ENCODE measurements around the gene MSX1. TPM values are rescaled to one million over a fixed set of nuclear protein-coding genes. Genes with fewer than 3 reads are reported as not detected.

MSX1 gene
- total RNA-seq, 1 experiment from 2014 or later = 1.6 TPM

DNA sequence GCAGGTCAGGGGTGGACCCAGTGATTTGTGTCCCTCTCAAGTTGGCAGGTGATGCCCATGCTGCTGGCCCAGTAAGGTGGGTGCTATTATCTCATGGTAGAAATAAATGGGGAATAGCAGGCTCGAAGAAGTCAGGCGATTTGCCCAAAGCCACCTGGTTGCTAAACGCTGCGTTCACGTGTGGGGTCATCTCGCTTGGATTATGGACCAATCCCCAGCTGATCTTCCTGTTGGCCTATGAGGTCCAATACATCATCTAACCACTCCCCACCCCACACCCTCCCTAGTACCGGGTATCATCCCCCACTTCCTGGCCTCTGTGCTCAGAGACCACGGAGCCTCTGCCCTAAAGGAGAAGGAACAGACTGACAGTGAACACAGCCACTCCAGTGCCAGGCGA lies 18.3 kb upstream of the MSX1 start:
- no peak overlapping the region for H3K4me3 Mint-ChIP-seq (ENCODE audit: low read depth, unreplicated experiment)
- no peak overlapping the region for H3K27ac Mint-ChIP-seq (ENCODE audit: unreplicated experiment)
- H3K36me3 Mint-ChIP-seq (ENCODE audit: insufficient read depth, unreplicated experiment) = no peaks in the 10 kb centered on the region
- intact Hi-C loops (cut with micrococcal nuclease; ENCODE audit: unreplicated experiment) = no loop called here
- no peak for DNase-seq
- peaks cover under 1% of the 10 kb centered on the region for H3K9me3 Mint-ChIP-seq (ENCODE audit: low read depth, unreplicated experiment)
- TF ChIP-seq, protein P1, sequence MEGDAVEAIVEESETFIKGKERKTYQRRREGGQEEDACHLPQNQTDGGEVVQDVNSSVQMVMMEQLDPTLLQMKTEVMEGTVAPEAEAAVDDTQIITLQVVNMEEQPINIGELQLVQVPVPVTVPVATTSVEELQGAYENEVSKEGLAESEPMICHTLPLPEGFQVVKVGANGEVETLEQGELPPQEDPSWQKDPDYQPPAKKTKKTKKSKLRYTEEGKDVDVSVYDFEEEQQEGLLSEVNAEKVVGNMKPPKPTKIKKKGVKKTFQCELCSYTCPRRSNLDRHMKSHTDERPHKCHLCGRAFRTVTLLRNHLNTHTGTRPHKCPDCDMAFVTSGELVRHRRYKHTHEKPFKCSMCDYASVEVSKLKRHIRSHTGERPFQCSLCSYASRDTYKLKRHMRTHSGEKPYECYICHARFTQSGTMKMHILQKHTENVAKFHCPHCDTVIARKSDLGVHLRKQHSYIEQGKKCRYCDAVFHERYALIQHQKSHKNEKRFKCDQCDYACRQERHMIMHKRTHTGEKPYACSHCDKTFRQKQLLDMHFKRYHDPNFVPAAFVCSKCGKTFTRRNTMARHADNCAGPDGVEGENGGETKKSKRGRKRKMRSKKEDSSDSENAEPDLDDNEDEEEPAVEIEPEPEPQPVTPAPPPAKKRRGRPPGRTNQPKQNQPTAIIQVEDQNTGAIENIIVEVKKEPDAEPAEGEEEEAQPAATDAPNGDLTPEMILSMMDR (IDR thresholded peaks at IDR 0.05; ENCODE audit: unreplicated experiment) = no peak
- CTCF ChIA-PET = no interaction called here
- no peaks in the 10 kb centered on the region for H3K4me1 Mint-ChIP-seq (ENCODE audit: low read depth, unreplicated experiment)
- no TSS peak for BruUV-seq (replicated peaks)
- peaks cover 38% of the 10 kb centered on the region for H3K27me3 Mint-ChIP-seq (ENCODE audit: unreplicated experiment)

DNA sequence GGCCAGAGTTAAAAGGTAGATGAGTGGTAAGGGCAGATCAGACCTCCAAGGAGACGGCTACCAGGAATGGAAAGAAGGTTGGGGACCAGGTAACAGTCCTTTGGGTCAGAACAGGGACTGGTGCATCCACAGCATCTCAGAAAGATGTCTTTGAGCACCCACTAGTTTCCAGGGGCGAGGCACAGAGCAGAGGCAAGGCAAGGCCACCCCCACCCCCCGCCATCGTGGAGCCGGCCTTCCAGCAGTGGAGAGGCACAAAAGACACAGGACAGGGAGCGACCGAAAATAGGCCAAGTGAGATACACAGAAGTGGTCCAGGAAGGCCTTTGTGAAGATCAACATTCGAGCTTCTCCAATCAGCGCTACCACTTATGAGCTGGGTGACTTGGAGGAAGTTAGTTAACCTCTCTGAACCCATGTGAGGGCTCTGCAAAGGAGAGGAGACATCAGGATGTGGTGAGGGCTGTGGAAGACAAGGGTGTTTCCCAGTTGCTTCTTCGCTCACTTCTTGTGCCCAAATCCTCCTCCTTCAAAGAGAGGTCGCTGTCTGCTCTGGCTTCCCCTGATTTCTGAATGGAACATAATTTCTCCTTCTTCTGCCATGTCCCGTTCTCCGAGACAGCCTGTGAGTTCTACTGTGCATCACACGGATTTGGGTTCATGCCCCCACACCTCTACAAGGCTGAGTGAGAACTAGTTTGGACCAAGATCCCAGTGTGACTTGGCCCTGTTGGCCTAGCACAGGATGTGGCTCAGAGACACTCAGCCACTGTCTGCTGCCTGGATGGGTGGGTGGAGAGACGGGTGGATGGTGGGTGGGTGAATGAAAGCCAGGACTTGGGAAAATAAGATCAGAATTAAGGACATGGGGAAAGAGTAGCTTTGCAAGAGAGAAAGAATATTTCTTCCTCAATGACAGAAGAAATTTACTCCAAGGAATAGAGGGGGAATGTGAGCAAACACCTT lies 16.7 kb upstream of the MSX1 start:
- DNase-seq = no peak
- BruUV-seq (replicated peaks) = no TSS peak
- TF ChIP-seq, protein P1 (IDR thresholded peaks at IDR 0.05; ENCODE audit: unreplicated experiment) = no peak
- CTCF ChIA-PET = interaction anchor here (0.7 kb wide), 1 partner anchor 353 kb away, joined by 3 read pairs; no protein-coding TSS in a partner anchor
- Mint-ChIP-seq H3K27ac (ENCODE audit: unreplicated experiment) (no peak overlapping the region), H3K4me3 (ENCODE audit: low read depth, unreplicated experiment) (no peak overlapping the region), H3K36me3 (ENCODE audit: insufficient read depth, unreplicated experiment) (no peaks in the 10 kb centered on the region), H3K27me3 (ENCODE audit: unreplicated experiment) (peaks cover 38% of the 10 kb centered on the region), H3K4me1 (ENCODE audit: low read depth, unreplicated experiment) (no peaks in the 10 kb centered on the region), H3K9me3 (ENCODE audit: low read depth, unreplicated experiment) (no peaks in the 10 kb centered on the region)
- intact Hi-C loops (cut with micrococcal nuclease; ENCODE audit: unreplicated experiment) = no loop called here

DNA sequence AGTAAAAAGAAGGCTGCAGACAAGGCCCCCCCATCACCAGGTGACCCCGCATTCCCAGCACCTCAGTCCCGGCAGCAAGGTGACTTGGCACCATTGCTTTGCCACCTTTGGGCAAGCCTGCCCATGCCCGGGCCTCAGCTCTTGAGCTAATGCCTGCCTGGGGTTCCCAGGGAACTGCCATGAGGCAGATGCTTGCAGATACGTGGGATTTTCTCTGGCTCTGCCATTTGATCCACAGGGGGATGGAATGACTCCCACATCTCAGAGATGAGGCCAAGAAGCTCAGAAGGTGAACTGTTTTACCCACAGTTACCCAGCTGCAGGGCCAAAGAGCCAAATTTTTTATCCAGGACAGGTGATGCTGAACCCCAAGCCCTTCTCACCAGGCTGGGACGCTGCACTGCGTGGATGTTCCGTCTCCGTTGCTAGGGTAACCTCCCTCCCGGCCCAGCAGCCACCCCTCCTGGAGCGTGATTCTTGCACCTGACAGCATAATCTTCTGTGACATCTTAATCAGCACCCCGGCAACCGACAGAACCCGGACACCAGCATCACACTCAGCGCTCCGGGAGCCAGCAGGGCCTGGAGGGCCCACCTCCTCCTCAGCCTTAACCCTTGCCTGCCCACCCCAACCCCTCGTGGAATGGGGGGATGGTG lies 15.7 kb upstream of the MSX1 start:
- DNase-seq = no peak
- Mint-ChIP-seq H3K27ac (ENCODE audit: unreplicated experiment) (no peak overlapping the region), H3K4me1 (ENCODE audit: low read depth, unreplicated experiment) (no peaks in the 10 kb centered on the region), H3K4me3 (ENCODE audit: low read depth, unreplicated experiment) (no peak overlapping the region), H3K9me3 (ENCODE audit: low read depth, unreplicated experiment) (no peaks in the 10 kb centered on the region), H3K36me3 (ENCODE audit: insufficient read depth, unreplicated experiment) (no peaks in the 10 kb centered on the region), H3K27me3 (ENCODE audit: unreplicated experiment) (peaks cover 30% of the 10 kb centered on the region)
- no TSS peak for BruUV-seq (replicated peaks)
- TF ChIP-seq, protein P1 (IDR thresholded peaks at IDR 0.05; ENCODE audit: unreplicated experiment) = no peak
- intact Hi-C loops (cut with micrococcal nuclease; ENCODE audit: unreplicated experiment) = no loop called here
- CTCF ChIA-PET = interaction anchor here (0.7 kb wide), 1 partner anchor 354 kb away, joined by 3 read pairs; no protein-coding TSS in a partner anchor

DNA sequence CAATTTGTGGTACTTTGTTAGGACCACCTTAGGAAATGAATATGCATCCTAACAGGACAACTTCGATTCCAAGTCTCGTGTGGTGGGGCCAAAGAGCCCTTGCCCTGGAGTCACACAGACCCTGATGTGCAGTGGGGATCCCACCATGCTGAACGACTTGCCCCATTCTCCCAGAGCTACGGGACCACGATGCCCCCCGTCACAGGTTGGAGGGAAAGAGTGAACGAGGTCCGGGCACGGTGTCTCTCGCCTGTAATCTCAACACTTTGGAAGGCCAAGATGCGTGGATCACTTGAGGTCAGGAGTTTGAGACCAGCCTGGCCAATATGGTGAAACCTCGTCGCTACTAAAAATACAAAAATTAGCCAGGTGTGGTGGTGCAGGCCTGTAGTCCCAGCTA lies 14.4 kb upstream of the MSX1 start:
- BruUV-seq (replicated peaks) = no TSS peak
- Mint-ChIP-seq H3K9me3 (ENCODE audit: low read depth, unreplicated experiment) (no peaks in the 10 kb centered on the region), H3K36me3 (ENCODE audit: insufficient read depth, unreplicated experiment) (no peaks in the 10 kb centered on the region), H3K27me3 (ENCODE audit: unreplicated experiment) (peaks cover 23% of the 10 kb centered on the region), H3K4me1 (ENCODE audit: low read depth, unreplicated experiment) (no peaks in the 10 kb centered on the region), H3K27ac (ENCODE audit: unreplicated experiment) (no peak overlapping the region), H3K4me3 (ENCODE audit: low read depth, unreplicated experiment) (no peak overlapping the region)
- CTCF ChIA-PET = no interaction called here
- intact Hi-C loops (cut with micrococcal nuclease; ENCODE audit: unreplicated experiment) = no loop called here
- TF ChIP-seq, protein P1 (IDR thresholded peaks at IDR 0.05; ENCODE audit: unreplicated experiment) = no peak
- DNase-seq = no peak
